ENCODE results near the gene COPS6. TPM values are rescaled to one million over a fixed set of nuclear protein-coding genes. Genes with fewer than 3 reads are reported as not detected.

The COPS6 gene
- total RNA-seq = 43.9 TPM

DNA sequence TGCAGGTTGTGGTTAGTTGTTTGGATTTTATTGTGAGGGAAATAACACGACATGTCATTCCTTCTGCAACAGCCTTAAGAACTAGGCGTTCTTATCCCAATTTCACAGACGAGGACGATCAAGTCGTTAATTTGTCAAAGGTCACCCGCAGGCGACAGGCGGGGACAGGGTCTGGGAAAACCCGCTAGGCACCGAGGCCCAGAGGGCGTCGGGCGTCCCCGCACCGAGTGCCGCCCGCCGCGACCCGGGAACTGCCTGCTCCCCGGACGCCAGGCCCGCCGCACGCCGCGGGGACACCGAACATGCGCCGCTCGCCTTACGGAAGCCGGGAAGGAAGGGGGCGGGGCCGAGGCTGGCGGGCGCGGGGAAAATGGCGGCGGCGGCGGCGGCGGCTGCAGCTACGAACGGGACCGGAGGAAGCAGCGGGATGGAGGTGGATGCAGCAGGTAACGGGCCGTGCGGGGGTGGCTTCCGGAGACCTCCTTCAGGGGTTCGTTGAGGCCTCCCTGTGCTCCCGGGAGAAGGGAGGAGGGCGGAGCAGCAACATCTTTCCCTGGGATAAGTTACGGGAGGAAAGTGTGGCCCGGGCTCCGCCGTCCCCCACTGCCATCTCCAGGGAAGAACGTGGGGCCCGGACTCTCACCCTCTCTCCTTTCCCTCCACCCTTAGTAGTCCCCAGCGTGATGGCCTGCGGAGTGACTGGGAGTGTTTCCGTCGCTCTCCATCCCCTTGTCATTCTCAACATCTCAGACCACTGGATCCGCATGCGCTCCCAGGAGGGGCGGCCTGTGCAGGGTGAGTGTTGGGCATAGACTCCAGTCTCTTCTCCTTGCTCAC, at the start of gene COPS6:
COPS6 (plus strand) TSS at position 349 of the 837 bp plus-strand sequence; CDS start at position 371, 22 bp downstream.
- DNase-seq (ENCODE audit: low read depth in 2 of 3, low spot score in 2 of 3) = peak; percentile 74 to 79 (median 78)

DNA sequence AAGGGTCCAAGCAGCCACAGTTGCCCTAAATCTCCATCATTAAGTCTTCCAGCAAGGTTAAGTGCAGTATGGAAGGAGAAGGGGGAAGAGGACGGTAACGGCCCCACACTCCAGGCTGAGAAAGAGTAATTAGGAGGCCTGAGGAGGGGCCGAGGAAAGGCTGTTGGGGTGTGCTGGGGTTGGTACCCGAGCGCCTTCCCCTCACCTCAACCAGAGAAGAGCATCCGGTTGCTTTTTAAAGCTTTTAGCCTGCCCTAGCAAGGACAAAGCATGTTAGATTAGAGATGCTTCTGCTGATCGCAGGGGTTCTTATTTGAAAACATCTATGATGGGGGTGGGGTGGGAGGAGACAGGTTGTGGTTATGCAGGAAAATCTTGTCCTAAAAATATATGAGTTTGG, 48.2 kb upstream of the COPS6 start:
- peak in 1 of 3 donors; percentile 11 for DNase-seq (ENCODE audit: low read depth in 2 of 3, low spot score in 2 of 3)

- DNase-seq (ENCODE audit: low read depth in 2 of 3, low spot score in 2 of 3) = peak in 2 of 3 donors; percentile 64 to 67
These were observed 44.1 kb upstream of the COPS6 start for GRCh38 chr7:100044718-100045117.

DNA sequence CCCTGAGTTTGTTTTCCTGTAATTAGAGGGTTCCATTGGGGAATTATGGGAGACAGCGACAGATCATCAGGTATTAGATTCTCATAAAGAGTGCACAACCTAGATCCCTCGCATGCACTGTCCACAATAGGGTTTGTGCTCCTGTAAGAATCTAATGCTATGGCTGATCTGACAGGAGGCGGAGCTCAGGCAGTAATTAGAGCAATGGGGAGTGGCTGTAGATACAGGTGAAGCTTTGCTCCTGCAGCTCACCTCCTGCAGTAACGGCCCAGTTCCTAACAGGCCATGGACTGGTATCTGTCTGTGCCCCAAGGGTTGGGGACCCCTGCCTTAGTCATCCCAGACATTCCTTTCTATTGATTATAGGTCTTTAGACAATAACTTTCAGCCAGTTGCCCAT, 40.1 kb upstream of the COPS6 start:
- DNase-seq (ENCODE audit: low read depth in 2 of 3, low spot score in 2 of 3) = no peak

- peak; percentile 67 to 89 (median 83) for DNase-seq (ENCODE audit: low read depth in 2 of 3, low spot score in 2 of 3)
These were observed 39.1 kb upstream of the COPS6 start, which contains the start of gene ZSCAN21 for GRCh38 chr7:100049441-100050291. ZSCAN21 (plus strand) TSS chr7:100049774; CDS start chr7:100057007, 7,233 bp downstream.

- no peak for DNase-seq (ENCODE audit: low read depth in 2 of 3, low spot score in 2 of 3)
These were observed 37.2 kb upstream of the COPS6 start for GRCh38 chr7:100051611-100052010.

GRCh38 chr7:100053215-100053614, 35.6 kb upstream of the COPS6 start:
- DNase-seq (ENCODE audit: low read depth in 2 of 3, low spot score in 2 of 3) = peak in 2 of 3 donors; percentile 80 to 91

DNA sequence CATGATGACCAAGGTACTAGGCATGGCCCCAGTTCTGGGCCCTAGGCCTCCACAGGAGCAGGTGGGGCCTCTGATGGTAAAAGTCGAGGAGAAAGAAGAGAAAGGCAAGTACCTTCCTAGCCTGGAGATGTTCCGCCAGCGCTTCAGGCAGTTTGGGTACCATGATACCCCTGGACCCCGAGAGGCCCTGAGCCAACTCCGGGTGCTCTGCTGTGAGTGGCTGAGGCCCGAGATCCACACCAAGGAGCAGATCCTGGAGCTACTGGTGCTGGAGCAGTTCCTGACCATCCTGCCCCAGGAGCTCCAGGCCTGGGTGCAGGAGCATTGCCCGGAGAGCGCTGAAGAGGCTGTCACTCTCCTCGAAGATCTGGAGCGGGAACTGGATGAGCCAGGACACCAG, 31.8 kb upstream of the COPS6 start:
- DNase-seq (ENCODE audit: low read depth in 2 of 3, low spot score in 2 of 3) = no peak

- DNase-seq (ENCODE audit: low read depth in 2 of 3, low spot score in 2 of 3) = no peak
These were observed 29.5 kb upstream of the COPS6 start for GRCh38 chr7:100059251-100059739.

DNA sequence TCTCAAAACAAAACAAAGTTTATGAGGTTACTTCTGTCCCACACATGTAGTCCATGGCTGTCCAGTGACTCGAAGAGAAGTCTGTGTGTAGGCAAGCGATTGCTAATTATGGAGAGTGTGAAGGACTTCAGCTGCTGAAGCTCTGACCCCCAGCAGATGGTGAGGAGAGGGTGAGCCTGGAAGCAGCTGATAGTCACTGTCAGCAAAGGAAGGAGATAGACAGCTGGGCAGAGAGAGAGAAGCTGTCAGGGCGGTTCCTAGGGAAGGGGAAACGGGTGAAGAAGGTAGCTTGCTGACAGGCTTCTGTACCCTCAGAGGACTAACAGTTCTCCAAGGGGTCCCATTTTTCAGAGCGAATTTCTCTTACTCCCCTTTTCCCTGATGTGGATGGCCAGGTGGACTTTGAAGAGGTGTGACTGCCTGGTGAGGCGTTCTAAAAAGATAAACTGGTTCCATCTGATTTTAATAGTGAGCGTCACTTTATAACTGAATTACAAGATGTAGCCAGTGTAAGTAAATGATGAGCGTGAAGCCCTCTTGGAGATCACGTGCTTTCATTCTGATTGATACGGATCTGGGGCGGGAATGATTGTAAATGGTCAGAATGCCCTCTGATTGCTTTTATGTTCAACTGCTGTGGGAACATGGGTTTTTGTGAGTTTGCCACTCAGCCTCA, 27.1 kb upstream of the COPS6 start:
- no peak for DNase-seq (ENCODE audit: low read depth in 2 of 3, low spot score in 2 of 3)

GRCh38 chr7:100063376-100063775, 25.4 kb upstream of the COPS6 start:
- DNase-seq (ENCODE audit: low read depth in 2 of 3, low spot score in 2 of 3) = no peak

DNA sequence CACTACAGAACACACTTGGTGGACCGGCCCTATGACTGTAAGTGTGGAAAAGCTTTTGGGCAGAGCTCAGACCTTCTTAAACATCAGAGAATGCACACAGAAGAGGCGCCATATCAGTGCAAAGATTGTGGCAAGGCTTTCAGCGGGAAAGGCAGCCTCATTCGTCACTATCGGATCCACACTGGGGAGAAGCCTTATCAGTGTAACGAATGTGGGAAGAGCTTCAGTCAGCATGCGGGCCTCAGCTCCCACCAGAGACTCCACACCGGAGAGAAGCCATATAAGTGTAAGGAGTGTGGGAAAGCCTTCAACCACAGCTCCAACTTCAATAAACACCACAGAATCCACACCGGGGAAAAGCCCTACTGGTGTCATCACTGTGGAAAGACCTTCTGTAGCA, 24.6 kb upstream of the COPS6 start:
- no peak for DNase-seq (ENCODE audit: low read depth in 2 of 3, low spot score in 2 of 3)

DNA sequence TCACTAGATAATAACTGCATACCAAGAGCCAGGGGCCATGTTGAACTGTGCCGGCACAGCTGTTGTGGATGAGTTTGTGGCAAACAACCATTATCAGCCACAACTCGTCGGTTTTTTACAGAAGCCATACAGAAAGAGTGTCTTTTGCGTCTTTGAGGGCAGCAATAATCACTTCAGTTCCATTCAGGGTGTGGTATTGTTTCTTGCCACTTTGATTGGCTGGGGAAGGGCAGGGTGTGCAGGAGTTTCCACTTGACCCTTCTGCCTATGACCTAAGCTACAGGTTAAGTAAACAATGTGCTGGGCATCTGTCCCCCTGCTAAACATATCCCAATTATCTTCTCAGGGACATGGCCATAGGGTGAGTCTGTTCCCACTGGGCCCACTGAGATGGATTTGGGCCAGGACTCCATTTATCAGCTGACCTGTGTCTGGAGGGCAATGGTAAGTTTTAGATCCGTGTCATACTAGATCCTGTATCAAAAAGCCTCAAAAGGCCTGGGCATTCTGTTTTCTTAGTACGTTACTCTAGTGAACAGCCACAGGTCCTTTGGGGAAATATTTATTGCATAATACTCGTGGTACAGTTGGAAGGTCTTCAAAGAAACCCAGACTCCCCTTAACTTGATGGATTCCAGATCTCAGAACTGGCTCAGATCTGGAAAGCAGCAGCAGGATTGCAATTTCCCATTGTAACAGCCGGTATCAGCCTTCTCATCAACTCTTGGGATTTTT, 23.1 kb upstream of the COPS6 start:
- no peak for DNase-seq (ENCODE audit: low read depth in 2 of 3, low spot score in 2 of 3)

DNA sequence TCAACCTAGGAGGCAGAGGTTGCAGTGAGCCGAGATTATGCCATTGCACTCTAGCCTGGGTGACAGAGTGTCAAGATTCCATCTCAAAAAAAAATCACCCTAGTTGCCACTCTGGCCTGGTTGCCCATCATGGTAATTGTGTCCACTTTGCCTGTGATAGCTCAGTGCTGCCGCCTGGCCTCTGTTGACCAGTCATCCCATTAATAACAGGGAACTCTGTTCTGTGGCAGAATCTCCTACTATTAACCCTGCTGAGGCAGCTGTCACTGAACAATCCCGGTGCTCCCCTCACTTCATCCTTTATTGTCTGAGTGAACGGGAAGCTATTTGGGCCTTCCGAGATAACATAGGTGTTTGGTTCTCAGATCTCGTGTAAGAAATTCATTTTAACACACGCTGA, 21.8 kb upstream of the COPS6 start:
- DNase-seq (ENCODE audit: low read depth in 2 of 3, low spot score in 2 of 3) = no peak

- no peak for DNase-seq (ENCODE audit: low read depth in 2 of 3, low spot score in 2 of 3)
These were observed 18.8 kb upstream of the COPS6 start for GRCh38 chr7:100069991-100070390.

- DNase-seq (ENCODE audit: low read depth in 2 of 3, low spot score in 2 of 3) = no peak
These were observed 17.6 kb upstream of the COPS6 start for GRCh38 chr7:100071018-100071723.

- no peak for DNase-seq (ENCODE audit: low read depth in 2 of 3, low spot score in 2 of 3)
These were observed 16.3 kb upstream of the COPS6 start for GRCh38 chr7:100072462-100072861.

DNA sequence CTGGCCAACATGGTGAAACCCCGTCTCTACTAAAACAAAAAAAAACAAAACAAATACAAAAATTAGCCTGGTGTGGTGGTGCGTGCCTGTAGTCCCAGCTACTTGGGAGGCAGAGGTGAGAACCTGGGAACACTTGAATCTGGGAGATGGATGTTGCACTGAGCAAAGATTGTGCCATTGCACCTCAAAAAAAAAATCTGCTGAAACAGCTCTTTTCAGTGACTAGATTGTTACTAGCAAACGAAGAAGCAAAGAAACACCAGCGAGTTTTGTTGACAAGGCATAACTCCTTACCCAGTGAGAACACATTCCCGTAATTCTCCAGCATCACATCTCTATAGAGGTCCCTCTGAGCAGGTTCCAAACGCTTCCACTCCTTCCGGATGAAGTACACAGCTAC, 13.9 kb upstream of the COPS6 start:
- DNase-seq (ENCODE audit: low read depth in 2 of 3, low spot score in 2 of 3) = no peak

DNA sequence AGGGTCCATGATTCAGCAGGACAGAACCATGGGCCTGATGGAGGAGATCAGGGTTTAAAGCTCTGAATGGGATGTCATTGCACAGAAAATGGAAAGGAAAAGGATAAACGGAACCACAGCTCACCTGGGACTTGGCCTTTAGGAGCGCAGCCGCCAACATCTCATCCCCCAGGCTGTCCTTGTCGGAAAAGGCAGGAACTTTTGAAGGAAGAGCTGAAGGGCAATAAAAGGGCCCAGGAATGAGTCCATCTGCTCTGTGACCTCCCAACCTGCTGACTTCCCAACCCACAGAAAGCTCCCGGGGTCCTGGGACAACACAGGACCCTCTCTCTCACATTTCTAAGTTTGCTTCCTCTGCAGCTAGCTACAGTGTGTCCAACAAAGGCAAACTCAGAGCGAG, 13.4 kb upstream of the COPS6 start:
- DNase-seq (ENCODE audit: low read depth in 2 of 3, low spot score in 2 of 3) = no peak

GRCh38 chr7:100077205-100077604, 11.6 kb upstream of the COPS6 start:
- no peak for DNase-seq (ENCODE audit: low read depth in 2 of 3, low spot score in 2 of 3)

Data from hematopoietic multipotent progenitor cell (in vitro differentiated cells).